Gastroesophageal sphincter (tissue), 4 donors: ENCODE results near the gene FIBP. TPM values are rescaled to one million over a fixed set of nuclear protein-coding genes. Genes with fewer than 3 reads are reported as not detected.

ENCODE experiments used
- ATAC-seq: fragments of 150-250 bp; one replicate; pipeline ENCODE4 v1.9.1; 2016; ENCODE audit warnings: mild to moderate bottlenecking, moderate library complexity
- H3K27ac ChIP-seq, 4 donors: fragments of 200-600 bp; sonication (generic) in 3 of 4; 1 replicate in 3 of 4; 2 replicates in 1 of 4; pipeline ENCODE4 v1.5.1; 2016 to 2019
- H3K27me3 ChIP-seq: fragments of 200-600 bp; sonication (generic); one replicate; pipeline ENCODE4 v1.5.1; 2019
- H3K36me3 ChIP-seq, 2 donors: fragments of 200-600 bp; sonication (generic); one replicate each; pipeline ENCODE4 v1.5.1; 2019; ENCODE audit warnings: control low read depth in 1 of 2
- H3K4me1 ChIP-seq, 3 donors: fragments of 200-600 bp; sonication (generic); 1 replicate in 2 of 3; 2 replicates in 1 of 3; pipeline ENCODE4 v1.5.1; 2016 to 2019; ENCODE audit warnings: control low read depth in 2 of 3
- H3K4me3 ChIP-seq, 2 donors: fragments of 200-600 bp; sonication (generic); one replicate each; pipeline ENCODE4 v1.5.1; 2019; ENCODE audit warnings: mild to moderate bottlenecking in 1 of 2, moderate library complexity in 1 of 2
- H3K9me3 ChIP-seq, 3 donors: fragments of 200-600 bp; sonication (generic); one replicate each; pipeline ENCODE4 v1.5.1; 2017 to 2019; ENCODE audit warnings: control low read depth in 2 of 3
- EP300 ChIP-seq: sonication (generic); formaldehyde crosslinking; IDR thresholded peaks from one replicate; pipeline ENCODE4 v1.6.1; 2017; ENCODE audit warnings: antibody characterized with exemption, mild to moderate bottlenecking
- POLR2A ChIP-seq, 2 donors: fragments of 450-650 bp; IDR thresholded peaks; one replicate each; pipeline ENCODE4 v1.6.1; 2017; ENCODE audit warnings: antibody characterized with exemption in 2 of 2, mild to moderate bottlenecking in 2 of 2, moderate library complexity in 1 of 2
- POLR2AphosphoS5 ChIP-seq: sonication (generic); formaldehyde crosslinking; IDR thresholded peaks from one replicate; pipeline ENCODE4 v1.6.1; 2017; ENCODE audit warnings: antibody characterized with exemption
- WGBS, 2 donors: methylation state at CpG; one replicate each; pipeline ENCODE4 v1.1.5; 2018; ENCODE audit warnings: low coverage in 1 of 2; 5-methylcytosine and 5-hydroxymethylcytosine counted together
- total RNA-seq, 4 donors: library from RNA; depleted of rRNA; stranded (reverse); fragments of >200 nt; gene quantifications; one replicate each; pipeline ENCODE4 v1.1.0, GENCODE V29; 2016
- TF ChIP-seq, protein P1 (sequence below), 4 experiments: fragments of 200-600 bp in 2 of 4; fragments of 450-650 bp in 2 of 4; sonication (generic) in 1 of 4; IDR thresholded peaks; one replicate each; pipeline ENCODE4 v1.5.1; 2017 to 2019; ENCODE audit warnings: antibody characterized with exemption in 4 of 4, mild to moderate bottlenecking in 2 of 4, moderate library complexity in 2 of 4

Gene FIBP
- total RNA-seq, 4 donors from 2014 or later = 35.2 to 62.3 (median 54.6) TPM

DNA sequence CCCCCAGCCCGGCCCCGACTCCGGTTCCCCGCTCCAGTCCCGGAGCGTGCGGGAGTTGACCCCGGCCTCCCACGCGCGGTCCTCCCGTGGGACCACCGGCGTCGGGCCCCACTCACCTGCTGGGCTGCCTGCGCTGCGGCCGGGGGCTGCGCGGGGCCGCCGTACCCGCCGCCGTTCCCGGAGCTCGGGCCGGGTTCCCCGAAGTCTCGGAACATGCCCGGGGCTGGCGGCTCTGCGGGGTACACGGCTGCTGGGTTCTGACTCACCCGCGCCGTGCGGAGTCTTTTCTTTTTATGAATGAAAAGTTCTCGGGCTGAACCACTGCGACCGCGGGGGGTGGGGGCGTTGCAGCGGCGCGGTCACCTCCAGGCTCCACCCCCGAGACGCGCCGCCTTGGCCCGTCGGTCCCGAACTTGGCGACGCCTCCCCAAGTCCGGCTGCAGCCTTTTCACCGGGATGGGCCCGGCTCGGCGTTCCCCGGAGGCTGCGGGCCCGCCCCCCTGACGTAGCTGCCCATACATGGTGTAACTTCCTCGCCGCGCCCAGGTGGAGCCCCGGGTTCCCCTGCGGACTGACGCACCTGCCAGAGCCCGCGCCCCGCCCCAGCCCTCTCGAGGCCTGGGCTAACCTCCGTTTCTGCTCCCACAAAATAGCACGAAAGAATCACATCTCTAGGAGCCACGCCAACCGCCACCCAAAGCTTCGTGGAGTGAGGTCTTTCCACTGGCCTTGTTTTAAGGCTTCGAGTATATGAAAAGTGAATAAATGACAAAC lies 12.0 kb upstream of the FIBP start, which contains the start of gene FOSL1:
TSS of gene FOSL1 (minus strand) at position 264 of the 774 bp plus-strand sequence. CDS start at position 215, 49 bp downstream.
- TF ChIP-seq, protein P1, sequence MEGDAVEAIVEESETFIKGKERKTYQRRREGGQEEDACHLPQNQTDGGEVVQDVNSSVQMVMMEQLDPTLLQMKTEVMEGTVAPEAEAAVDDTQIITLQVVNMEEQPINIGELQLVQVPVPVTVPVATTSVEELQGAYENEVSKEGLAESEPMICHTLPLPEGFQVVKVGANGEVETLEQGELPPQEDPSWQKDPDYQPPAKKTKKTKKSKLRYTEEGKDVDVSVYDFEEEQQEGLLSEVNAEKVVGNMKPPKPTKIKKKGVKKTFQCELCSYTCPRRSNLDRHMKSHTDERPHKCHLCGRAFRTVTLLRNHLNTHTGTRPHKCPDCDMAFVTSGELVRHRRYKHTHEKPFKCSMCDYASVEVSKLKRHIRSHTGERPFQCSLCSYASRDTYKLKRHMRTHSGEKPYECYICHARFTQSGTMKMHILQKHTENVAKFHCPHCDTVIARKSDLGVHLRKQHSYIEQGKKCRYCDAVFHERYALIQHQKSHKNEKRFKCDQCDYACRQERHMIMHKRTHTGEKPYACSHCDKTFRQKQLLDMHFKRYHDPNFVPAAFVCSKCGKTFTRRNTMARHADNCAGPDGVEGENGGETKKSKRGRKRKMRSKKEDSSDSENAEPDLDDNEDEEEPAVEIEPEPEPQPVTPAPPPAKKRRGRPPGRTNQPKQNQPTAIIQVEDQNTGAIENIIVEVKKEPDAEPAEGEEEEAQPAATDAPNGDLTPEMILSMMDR (IDR thresholded peaks at IDR 0.05) = no peak
- TF ChIP-seq EP300 = no peak
- peak; percentile 84 for TF ChIP-seq POLR2AphosphoS5
- TF ChIP-seq POLR2A (IDR thresholded peaks at IDR 0.05) = peak; percentile 50 to 84
- H3K4me3 ChIP-seq = peak within 1 kb of the TSS; percentile 43 to 69
- H3K36me3 ChIP-seq = no peaks in the 10 kb centered on the region
- peaks cover 13% of the 10 kb centered on the region for H3K27me3 ChIP-seq
- no peaks in the 10 kb centered on the region for H3K9me3 ChIP-seq
- WGBS, 2 donors = 0 to 21% methylated on average over 1 to 6 of the region's 80 CpGs
- H3K27ac ChIP-seq = peak within 1 kb of the TSS in 3 of 4 donors; percentile 65 to 78 (median 70)
- peak; percentile 92 for ATAC-seq
- peaks cover 0 to 21% (median 7%) of the 10 kb centered on the region in 3 donors for H3K4me1 ChIP-seq

GRCh38 chr11:65899356-65900124 lies 11.3 kb upstream of the FIBP start:
- WGBS, 2 donors = 0% methylated on average over 3 of the region's 78 CpGs; no CpG with 5 or more reads in 1 of the 2 donors
- Histone ChIP-seq H3K9me3 (no peaks in the 10 kb centered on the region), H3K4me3 (peak overlapping the region; percentile 43 to 69), H3K4me1 (peaks cover 0 to 21% (median 7%) of the 10 kb centered on the region in 3 donors), H3K27ac (peak overlapping the region in 3 of 4 donors; percentile 65 to 78 (median 70)), H3K36me3 (no peaks in the 10 kb centered on the region), H3K27me3 (peaks cover 13% of the 10 kb centered on the region)
- peak; percentile 64 for ATAC-seq
- TF ChIP-seq POLR2AphosphoS5 (peak; percentile 60), POLR2A (IDR thresholded peaks at IDR 0.05) (no peak)
- TF ChIP-seq, protein P1 (IDR thresholded peaks at IDR 0.05) = no peak

GRCh38 chr11:65898656-65899355 lies 10.5 kb upstream of the FIBP start:
- WGBS, 2 donors = 77 to 80% methylated on average over 5 to 8 of the region's 28 CpGs
- peaks cover 0 to 27% (median 7%) of the 10 kb centered on the region in 3 donors for H3K4me1 ChIP-seq
- no peaks in the 10 kb centered on the region for H3K36me3 ChIP-seq
- ATAC-seq = no peak
- no peaks in the 10 kb centered on the region for H3K9me3 ChIP-seq
- peak overlapping the region; percentile 43 to 69 for H3K4me3 ChIP-seq
- H3K27me3 ChIP-seq = peaks cover 13% of the 10 kb centered on the region
- TF ChIP-seq, protein P1 (IDR thresholded peaks at IDR 0.05) = no peak
- TF ChIP-seq POLR2A (IDR thresholded peaks at IDR 0.05) (no peak), EP300 (no peak), POLR2AphosphoS5 (no peak)
- H3K27ac ChIP-seq = peak overlapping the region in 2 of 4 donors; percentile 65 to 78

- no peak for ATAC-seq
- Histone ChIP-seq H3K4me3 (no peak overlapping the region), H3K27ac (no peak overlapping the region), H3K27me3 (peaks cover 13% of the 10 kb centered on the region), H3K9me3 (no peaks in the 10 kb centered on the region), H3K36me3 (no peaks in the 10 kb centered on the region), H3K4me1 (peaks cover 0 to 45% (median 24%) of the 10 kb centered on the region in 3 donors)
- TF ChIP-seq EP300 (no peak), POLR2AphosphoS5 (no peak)
- TF ChIP-seq, protein P1 (IDR thresholded peaks at IDR 0.05) = no peak
- WGBS, 2 donors = 79 to 88% methylated on average over 2 to 3 of the region's 4 CpGs
These were observed 8.8 kb upstream of the FIBP start for GRCh38 chr11:65897020-65897471.
